Bronchial epithelial cell (primary cell): ENCODE measurements around the gene PVALB. TPM values are rescaled to one million over a fixed set of nuclear protein-coding genes. Genes with fewer than 3 reads are reported as not detected.

Experiments used
- DNase-seq: peaks from one replicate; pipeline ENCODE4 v3.0.0-alpha.2; 2010; ENCODE audit warnings: low read depth
- FAIRE-seq: peaks from 2 replicates; lab custom pipeline; 2011; peaks lifted over from hg19 to GRCh38; lab: Jason Lieb, UNC
- H3K27me3 ChIP-seq: 2 replicates; pipeline ENCODE4 v1.5.1; 2011; ENCODE audit warnings: low read length; ENCODE audit not compliant: control insufficient read depth, insufficient read depth
- H3K36me3 ChIP-seq: 2 replicates; pipeline ENCODE4 v1.5.1; 2011; ENCODE audit warnings: low read length; ENCODE audit not compliant: control insufficient read depth, insufficient read depth
- H3K4me3 ChIP-seq: 2 replicates; pipeline ENCODE4 v1.5.1; 2011; ENCODE audit warnings: mild to moderate bottlenecking, low read depth, low read length, control low read depth
- total RNA-seq: library from RNA; depleted of rRNA; stranded (reverse); fragments of >200 nt; gene quantifications from 2 replicates; pipeline ENCODE4 v1.2.1, GENCODE V29; 2014
- TF ChIP-seq, protein P1 (sequence below): IDR thresholded peaks from 2 replicates; pipeline ENCODE4 v1.5.1; 2011; ENCODE audit warnings: mild to moderate bottlenecking, moderate library complexity, low read length, control low read depth, inconsistent platforms; ENCODE audit not compliant: insufficient read depth, severe bottlenecking

Gene PVALB
- total RNA-seq, 1 donor from 2014 or later: not detected

DNA sequence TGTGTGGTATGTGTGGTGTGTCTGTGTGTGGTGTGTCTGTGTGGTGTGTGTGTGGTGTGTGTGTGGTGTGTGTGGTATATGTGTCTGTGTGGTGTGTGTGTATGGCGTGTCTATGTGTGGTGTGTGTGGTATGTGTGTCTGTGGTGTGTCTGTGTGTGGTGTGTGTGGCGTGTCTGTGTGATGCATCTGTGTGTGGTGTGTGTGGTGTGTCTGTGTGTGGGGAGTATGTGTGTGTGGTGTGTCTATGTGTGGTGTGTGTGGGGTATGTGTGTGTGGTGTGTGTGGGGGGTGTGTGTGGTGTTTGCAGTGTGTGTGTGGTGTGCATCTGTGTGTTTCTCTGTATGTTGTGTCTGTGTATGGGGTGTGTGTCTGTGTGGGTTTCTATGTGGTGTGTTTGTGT is 7.8 kb upstream of the PVALB start:
- H3K36me3 ChIP-seq: no peaks in the 10 kb centered on the region
- H3K27me3 ChIP-seq: peaks cover 2% of the 10 kb centered on the region
- H3K4me3 ChIP-seq: no peak overlapping the region
- DNase-seq (no peak), FAIRE-seq (peak; percentile 99)
- TF ChIP-seq, protein P1, sequence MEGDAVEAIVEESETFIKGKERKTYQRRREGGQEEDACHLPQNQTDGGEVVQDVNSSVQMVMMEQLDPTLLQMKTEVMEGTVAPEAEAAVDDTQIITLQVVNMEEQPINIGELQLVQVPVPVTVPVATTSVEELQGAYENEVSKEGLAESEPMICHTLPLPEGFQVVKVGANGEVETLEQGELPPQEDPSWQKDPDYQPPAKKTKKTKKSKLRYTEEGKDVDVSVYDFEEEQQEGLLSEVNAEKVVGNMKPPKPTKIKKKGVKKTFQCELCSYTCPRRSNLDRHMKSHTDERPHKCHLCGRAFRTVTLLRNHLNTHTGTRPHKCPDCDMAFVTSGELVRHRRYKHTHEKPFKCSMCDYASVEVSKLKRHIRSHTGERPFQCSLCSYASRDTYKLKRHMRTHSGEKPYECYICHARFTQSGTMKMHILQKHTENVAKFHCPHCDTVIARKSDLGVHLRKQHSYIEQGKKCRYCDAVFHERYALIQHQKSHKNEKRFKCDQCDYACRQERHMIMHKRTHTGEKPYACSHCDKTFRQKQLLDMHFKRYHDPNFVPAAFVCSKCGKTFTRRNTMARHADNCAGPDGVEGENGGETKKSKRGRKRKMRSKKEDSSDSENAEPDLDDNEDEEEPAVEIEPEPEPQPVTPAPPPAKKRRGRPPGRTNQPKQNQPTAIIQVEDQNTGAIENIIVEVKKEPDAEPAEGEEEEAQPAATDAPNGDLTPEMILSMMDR: no peak

DNA sequence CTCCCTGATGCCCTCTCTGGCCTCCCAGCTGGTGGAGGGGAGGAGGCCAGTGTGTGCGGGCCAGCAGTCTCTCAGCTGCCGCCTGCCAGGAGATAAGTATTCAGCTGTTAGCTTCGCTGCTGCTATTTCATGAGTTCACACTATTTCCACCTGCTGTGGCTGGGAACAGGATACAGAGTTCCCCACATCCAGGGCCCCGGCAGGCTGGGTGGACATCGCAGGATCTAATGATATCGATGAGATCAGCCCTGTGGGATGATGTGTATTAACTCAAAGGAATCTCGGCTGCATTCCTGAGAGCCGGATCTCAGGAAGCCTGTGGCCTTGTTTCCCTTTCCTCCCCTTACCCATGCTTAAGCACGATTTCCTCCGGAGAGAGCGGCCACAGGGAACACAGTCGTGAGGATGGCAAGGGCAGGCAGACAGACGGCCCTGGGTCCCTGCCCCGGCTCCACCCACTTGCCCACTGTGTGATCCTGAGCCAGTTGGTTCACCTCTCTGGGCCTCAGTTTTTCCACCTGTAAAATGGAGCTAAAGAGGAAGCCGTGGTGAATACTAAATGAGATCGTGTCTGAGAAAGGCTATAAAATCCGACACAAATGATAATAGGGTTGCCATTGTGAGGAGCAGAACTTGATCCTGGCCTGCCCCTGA is 6.5 kb upstream of the PVALB start:
- Histone ChIP-seq H3K36me3 (no peaks in the 10 kb centered on the region), H3K27me3 (peaks cover 5% of the 10 kb centered on the region), H3K4me3 (no peak overlapping the region)
- FAIRE-seq: no peak
- DNase-seq: no peak
- TF ChIP-seq, protein P1: no peak

- DNase-seq: no peak
- FAIRE-seq: no peak
- H3K36me3 ChIP-seq: no peaks in the 10 kb centered on the region
- peaks cover 11% of the 10 kb centered on the region for H3K27me3 ChIP-seq
- TF ChIP-seq, protein P1: no peak
- H3K4me3 ChIP-seq: no peak overlapping the region
These were observed 5.7 kb upstream of the PVALB start for GRCh38 chr22:36822581-36822980.

- TF ChIP-seq, protein P1: no peak
- Histone ChIP-seq H3K36me3 (no peaks in the 10 kb centered on the region), H3K27me3 (peaks cover 33% of the 10 kb centered on the region), H3K4me3 (no peak overlapping the region)
- FAIRE-seq (no peak), DNase-seq (no peak)
These were observed 2.3 kb upstream of the PVALB start for GRCh38 chr22:36819112-36819511.

- DNase-seq: peak; percentile 26
- Histone ChIP-seq H3K4me3 (no peak overlapping the region), H3K27me3 (peaks cover 38% of the 10 kb centered on the region), H3K36me3 (no peaks in the 10 kb centered on the region)
- FAIRE-seq: no peak
- TF ChIP-seq, protein P1: no peak
These were observed 1.3 kb upstream of the PVALB start for GRCh38 chr22:36818010-36818642.
